Endothelial cell (in vitro differentiated cells): ENCODE measurements around the gene KLHL7. TPM values are rescaled to one million over a fixed set of nuclear protein-coding genes. Genes with fewer than 3 reads are reported as not detected.
A peak's percentile ranks its signal among the peaks of the same experiment; 100 is the strongest.

Experiments used
- DNase-seq: peaks from one replicate; pipeline ENCODE4 v3.0.0; 2021; ENCODE audit warnings: low spot score
- H3K27ac Mint-ChIP-seq: one replicate; pipeline ENCODE4 v1.8.0; 2021; ENCODE audit warnings: mixed read lengths, inconsistent platforms; ENCODE audit not compliant: unreplicated experiment
- H3K27me3 Mint-ChIP-seq: one replicate; pipeline ENCODE4 v1.8.0; 2021; ENCODE audit warnings: mild to moderate bottlenecking, moderate library complexity, mixed read lengths, inconsistent platforms; ENCODE audit not compliant: unreplicated experiment
- H3K36me3 Mint-ChIP-seq: one replicate; pipeline ENCODE4 v1.8.0; 2021; ENCODE audit warnings: mild to moderate bottlenecking, low read depth, mixed read lengths, inconsistent platforms; ENCODE audit not compliant: unreplicated experiment
- H3K4me1 Mint-ChIP-seq: one replicate; pipeline ENCODE4 v1.8.0; 2021; ENCODE audit warnings: mild to moderate bottlenecking, mixed read lengths, inconsistent platforms; ENCODE audit not compliant: unreplicated experiment
- H3K4me3 Mint-ChIP-seq: one replicate; pipeline ENCODE4 v1.8.0; 2021; ENCODE audit warnings: mild to moderate bottlenecking, mixed read lengths, inconsistent platforms; ENCODE audit not compliant: unreplicated experiment
- H3K9me3 Mint-ChIP-seq: one replicate; pipeline ENCODE4 v1.8.0; 2021; ENCODE audit warnings: mixed read lengths, inconsistent platforms; ENCODE audit not compliant: unreplicated experiment
- CTCF ChIP-seq: fragments of 200-600 bp; sonication (generic); IDR thresholded peaks from one replicate; pipeline ENCODE4 v1.5.0; 2021; ENCODE audit warnings: antibody characterized with exemption; ENCODE audit not compliant: unreplicated experiment
- total RNA-seq: library from RNA; stranded (reverse); fragmentation: NEBNext Ultra II Directional; extraction: Animal tissue kit (Norgen Biotek cat#: 25700); gene quantifications from one replicate; pipeline ENCODE4 v1.2.1, GENCODE V29; 2021; ENCODE audit not compliant: unreplicated experiment

KLHL7 gene
- total RNA-seq, 1 donor from 2014 or later: 44.8 TPM

GRCh38 chr7:23065974-23066373, 39.6 kb upstream of the KLHL7 start:
- Mint-ChIP-seq H3K4me3 (no peak overlapping the region), H3K27ac (no peak overlapping the region), H3K4me1 (peaks cover 23% of the 10 kb centered on the region), H3K36me3 (no peaks in the 10 kb centered on the region), H3K27me3 (peaks cover 3% of the 10 kb centered on the region), H3K9me3 (no peaks in the 10 kb centered on the region)
- TF ChIP-seq CTCF: no peak
- DNase-seq: no peak

GRCh38 chr7:23067271-23067670, 38.3 kb upstream of the KLHL7 start:
- Mint-ChIP-seq H3K9me3 (no peaks in the 10 kb centered on the region), H3K27ac (peak overlapping the region; percentile 16), H3K36me3 (no peaks in the 10 kb centered on the region), H3K4me1 (peaks cover 27% of the 10 kb centered on the region), H3K4me3 (no peak overlapping the region), H3K27me3 (peaks cover 3% of the 10 kb centered on the region)
- no peak for TF ChIP-seq CTCF
- DNase-seq: no peak

- TF ChIP-seq CTCF: no peak
- Mint-ChIP-seq H3K4me3 (no peak overlapping the region), H3K4me1 (peaks cover 46% of the 10 kb centered on the region), H3K27me3 (peaks cover 2% of the 10 kb centered on the region), H3K36me3 (no peaks in the 10 kb centered on the region), H3K9me3 (no peaks in the 10 kb centered on the region), H3K27ac (peak overlapping the region; percentile 83)
- DNase-seq: no peak
Observed at GRCh38 chr7:23072048-23072447, 33.5 kb upstream of the KLHL7 start.

- Mint-ChIP-seq H3K27me3 (peaks cover 2% of the 10 kb centered on the region), H3K36me3 (no peaks in the 10 kb centered on the region), H3K4me3 (no peak overlapping the region), H3K27ac (peak overlapping the region; percentile 83), H3K4me1 (peaks cover 44% of the 10 kb centered on the region), H3K9me3 (no peaks in the 10 kb centered on the region)
- no peak for TF ChIP-seq CTCF
- peak; percentile 22 for DNase-seq
Observed at GRCh38 chr7:23072922-23073321, 32.7 kb upstream of the KLHL7 start.

GRCh38 chr7:23074443-23075261, 30.9 kb upstream of the KLHL7 start:
- Mint-ChIP-seq H3K27ac (no peak overlapping the region), H3K4me1 (peaks cover 41% of the 10 kb centered on the region), H3K27me3 (peaks cover 2% of the 10 kb centered on the region), H3K36me3 (no peaks in the 10 kb centered on the region), H3K4me3 (no peak overlapping the region), H3K9me3 (no peaks in the 10 kb centered on the region)
- DNase-seq: no peak
- TF ChIP-seq CTCF: no peak
